ENCODE data around the gene FEZ2. TPM values are rescaled to one million over a fixed set of nuclear protein-coding genes. Genes with fewer than 3 reads are reported as not detected.
"Not testable (repeated sequence)": the region's sequence is repeated elsewhere in the genome, so short reads cannot be mapped to it uniquely, and the experiment has no call there.

FEZ2 gene
- total RNA-seq, 2 experiments from 2014 or later = 14.5 to 15.7 TPM

- CTCF ChIA-PET = interaction anchor here (1.2 kb wide), 1 partner anchor 13 kb away, joined by 3 read pairs; no protein-coding TSS in a partner anchor
Measured at GRCh38 chr2:36609507-36609906, 11.5 kb upstream of the FEZ2 start.

GRCh38 chr2:36607947-36608346, 10.0 kb upstream of the FEZ2 start:
- peaks cover 6% of the 10 kb centered on the region for H3K27me3 Mint-ChIP-seq
- DNase-seq = no peak
- no peaks in the 10 kb centered on the region for H3K9me3 Mint-ChIP-seq
- POLR2A ChIA-PET = no interaction called here
- no peaks in the 10 kb centered on the region for H3K4me1 Mint-ChIP-seq
- H3K4me3 Mint-ChIP-seq = no peak overlapping the region
- CTCF ChIA-PET = no interaction called here
- no peaks in the 10 kb centered on the region for H3K36me3 Mint-ChIP-seq (ENCODE audit: low read depth)
- H3K27ac Mint-ChIP-seq = no peak overlapping the region

More at GRCh38 chr2:36609507-36609906, 11.5 kb upstream of the FEZ2 start:
- no peak for DNase-seq
- Mint-ChIP-seq H3K27me3 (peaks cover 7% of the 10 kb centered on the region), H3K27ac (no peak overlapping the region), H3K4me3 (no peak overlapping the region), H3K4me1 (no peaks in the 10 kb centered on the region), H3K9me3 (no peaks in the 10 kb centered on the region), H3K36me3 (ENCODE audit: low read depth) (no peaks in the 10 kb centered on the region)
- POLR2A ChIA-PET = no interaction called here

- Mint-ChIP-seq H3K9me3 (no peaks in the 10 kb centered on the region), H3K4me1 (no peaks in the 10 kb centered on the region), H3K27me3 (peaks cover 5% of the 10 kb centered on the region), H3K27ac (no peak overlapping the region), H3K4me3 (no peak overlapping the region), H3K36me3 (ENCODE audit: low read depth) (no peaks in the 10 kb centered on the region)
- ChIA-PET CTCF (no interaction called here), POLR2A (interaction anchor here (0.5 kb wide), 1 partner anchor 220 kb away, joined by 4 read pairs; no protein-coding TSS in a partner anchor)
- DNase-seq = no peak
Measured at GRCh38 chr2:36606925-36607324, 9.0 kb upstream of the FEZ2 start.

- H3K27me3 Mint-ChIP-seq = peaks cover 5% of the 10 kb centered on the region
- no peak overlapping the region for H3K27ac Mint-ChIP-seq
- no peak for DNase-seq
- CTCF ChIA-PET = no interaction called here
- no peak overlapping the region for H3K4me3 Mint-ChIP-seq
- no peaks in the 10 kb centered on the region for H3K9me3 Mint-ChIP-seq
- no peaks in the 10 kb centered on the region for H3K4me1 Mint-ChIP-seq
- H3K36me3 Mint-ChIP-seq (ENCODE audit: low read depth) = no peaks in the 10 kb centered on the region
- POLR2A ChIA-PET = no interaction called here
Measured at GRCh38 chr2:36605273-36605672, 7.3 kb upstream of the FEZ2 start.

- H3K9me3 Mint-ChIP-seq; H3K4me3 Mint-ChIP-seq; POLR2A ChIA-PET; H3K27me3 Mint-ChIP-seq; H3K4me1 Mint-ChIP-seq; CTCF ChIA-PET; DNase-seq; H3K27ac Mint-ChIP-seq; H3K36me3 Mint-ChIP-seq (ENCODE audit: low read depth): not testable (repeated sequence)
Measured at GRCh38 chr2:36603629-36604028, 5.7 kb upstream of the FEZ2 start.

- no peak for DNase-seq
- Mint-ChIP-seq H3K4me3 (peak overlapping the region; percentile 91), H3K27me3 (no peaks in the 10 kb centered on the region), H3K27ac (peak overlapping the region; percentile 94), H3K4me1 (peaks cover 19% of the 10 kb centered on the region), H3K36me3 (ENCODE audit: low read depth) (peaks cover 8% of the 10 kb centered on the region), H3K9me3 (no peaks in the 10 kb centered on the region)
- ChIA-PET CTCF (interaction anchor here (1.6 kb wide), 1 partner anchor 37 kb away, joined by 3 read pairs; no protein-coding TSS in a partner anchor), POLR2A (no interaction called here)
Measured at GRCh38 chr2:36597003-36597531, 901 bp downstream of the FEZ2 start.

GRCh38 chr2:36596397-36596796, 1.6 kb downstream of the FEZ2 start:
- H3K27me3 Mint-ChIP-seq = no peaks in the 10 kb centered on the region
- peaks cover 19% of the 10 kb centered on the region for H3K4me1 Mint-ChIP-seq
- CTCF ChIA-PET = no interaction called here
- H3K9me3 Mint-ChIP-seq = no peaks in the 10 kb centered on the region
- no peak for DNase-seq
- POLR2A ChIA-PET = no interaction called here
- peak overlapping the region; percentile 91 for H3K4me3 Mint-ChIP-seq
- H3K36me3 Mint-ChIP-seq (ENCODE audit: low read depth) = peaks cover 8% of the 10 kb centered on the region
- no peak overlapping the region for H3K27ac Mint-ChIP-seq

- CTCF ChIA-PET = interaction anchor here (1.0 kb wide), 1 partner anchor 38 kb away, joined by 3 read pairs; no protein-coding TSS in a partner anchor
- peaks cover 19% of the 10 kb centered on the region for H3K4me1 Mint-ChIP-seq
Measured at GRCh38 chr2:36594849-36595248, 3.1 kb downstream of the FEZ2 start.

GRCh38 chr2:36589230-36589630, 8.7 kb downstream of the FEZ2 start:
- H3K9me3 Mint-ChIP-seq = no peaks in the 10 kb centered on the region
- H3K27ac Mint-ChIP-seq = no peak overlapping the region
- no peak for DNase-seq
- ChIA-PET CTCF (no interaction called here), POLR2A (no interaction called here)
- H3K36me3 Mint-ChIP-seq (ENCODE audit: low read depth) = peaks cover 37% of the 10 kb centered on the region
- H3K4me1 Mint-ChIP-seq = no peaks in the 10 kb centered on the region
- no peak overlapping the region for H3K4me3 Mint-ChIP-seq
- no peaks in the 10 kb centered on the region for H3K27me3 Mint-ChIP-seq

More at GRCh38 chr2:36594849-36595248, 3.1 kb downstream of the FEZ2 start:
- POLR2A ChIA-PET = no interaction called here
- no peak for DNase-seq
- Mint-ChIP-seq H3K27me3 (no peaks in the 10 kb centered on the region), H3K36me3 (ENCODE audit: low read depth) (peaks cover 12% of the 10 kb centered on the region), H3K9me3 (no peaks in the 10 kb centered on the region), H3K27ac (no peak overlapping the region), H3K4me3 (no peak overlapping the region)

- CTCF ChIA-PET = interaction anchor here (1.3 kb wide), 1 partner anchor 9 kb away, joined by 4 read pairs; no protein-coding TSS in a partner anchor
Measured at GRCh38 chr2:36587556-36587955, 10.4 kb downstream of the FEZ2 start.

GRCh38 chr2:36587101-36587500, 10.9 kb downstream of the FEZ2 start:
- H3K4me3 Mint-ChIP-seq = no peak overlapping the region
- no peaks in the 10 kb centered on the region for H3K27me3 Mint-ChIP-seq
- H3K4me1 Mint-ChIP-seq = no peaks in the 10 kb centered on the region
- no peak overlapping the region for H3K27ac Mint-ChIP-seq
- POLR2A ChIA-PET = no interaction called here
- no peak for DNase-seq
- H3K36me3 Mint-ChIP-seq (ENCODE audit: low read depth) = peaks cover 47% of the 10 kb centered on the region
- CTCF ChIA-PET = interaction anchor here (1.3 to 1.4 kb wide), 2 partner anchors 9 to 31 kb away, joined by 3 to 4 read pairs; no protein-coding TSS in a partner anchor
- no peaks in the 10 kb centered on the region for H3K9me3 Mint-ChIP-seq

More at GRCh38 chr2:36587556-36587955, 10.4 kb downstream of the FEZ2 start:
- H3K9me3 Mint-ChIP-seq = no peaks in the 10 kb centered on the region
- no peaks in the 10 kb centered on the region for H3K27me3 Mint-ChIP-seq
- no peaks in the 10 kb centered on the region for H3K4me1 Mint-ChIP-seq
- no peak overlapping the region for H3K27ac Mint-ChIP-seq
- DNase-seq = no peak
- no peak overlapping the region for H3K4me3 Mint-ChIP-seq
- POLR2A ChIA-PET = no interaction called here
- peaks cover 44% of the 10 kb centered on the region for H3K36me3 Mint-ChIP-seq (ENCODE audit: low read depth)

- Mint-ChIP-seq H3K27me3 (no peaks in the 10 kb centered on the region), H3K4me3 (no peak overlapping the region), H3K4me1 (no peaks in the 10 kb centered on the region), H3K27ac (no peak overlapping the region), H3K36me3 (ENCODE audit: low read depth) (peaks cover 47% of the 10 kb centered on the region), H3K9me3 (no peaks in the 10 kb centered on the region)
- no peak for DNase-seq
- ChIA-PET POLR2A (no interaction called here), CTCF (interaction anchor here (1.3 to 1.4 kb wide), 2 partner anchors 8 to 30 kb away, joined by 3 to 4 read pairs; no protein-coding TSS in a partner anchor)
Measured at GRCh38 chr2:36586672-36587071, 11.3 kb downstream of the FEZ2 start.

GRCh38 chr2:36584148-36584794, 13.7 kb downstream of the FEZ2 start:
- POLR2A ChIA-PET = no interaction called here
- DNase-seq = no peak
- H3K4me3 Mint-ChIP-seq = no peak overlapping the region
- H3K36me3 Mint-ChIP-seq (ENCODE audit: low read depth) = peaks cover 60% of the 10 kb centered on the region
- no peaks in the 10 kb centered on the region for H3K27me3 Mint-ChIP-seq
- no peaks in the 10 kb centered on the region for H3K4me1 Mint-ChIP-seq
- CTCF ChIA-PET = no interaction called here
- no peaks in the 10 kb centered on the region for H3K9me3 Mint-ChIP-seq
- no peak overlapping the region for H3K27ac Mint-ChIP-seq

Data from activated CD4-positive, alpha-beta T cell treated with anti-CD3 and anti-CD28 coated beads, Interleukin-2, amount 10 ng/mL, durations not matched to agents 7 days and 5 days (primary cell).